ENCODE results near the gene CHCHD3. TPM values are rescaled to one million over a fixed set of nuclear protein-coding genes. Genes with fewer than 3 reads are reported as not detected.

Gene CHCHD3
- total RNA-seq, 1 experiment from 2014 or later, result 114 TPM

DNA sequence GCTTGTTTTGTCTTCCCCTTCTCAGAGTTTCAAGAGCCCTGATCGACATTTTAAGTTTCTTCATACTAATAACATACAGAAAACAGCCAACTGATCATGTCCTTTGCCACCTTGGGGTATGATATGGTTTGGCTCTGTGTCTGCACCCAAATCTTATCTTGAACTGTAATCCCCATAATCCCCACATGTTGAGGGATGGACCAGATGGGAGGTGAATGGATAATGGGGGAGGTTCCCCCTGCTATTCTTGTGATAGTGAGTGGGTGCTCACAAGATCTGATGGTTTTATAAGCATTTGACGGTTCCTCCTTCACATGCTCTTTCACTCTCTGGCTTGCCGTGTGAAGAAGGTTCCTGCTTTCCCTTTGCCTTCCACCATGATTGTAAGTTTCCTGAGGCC is 190.3 kb downstream of the CHCHD3 start:
- peaks cover 9% of the 10 kb centered on the region for H3K4me1 Mint-ChIP-seq
- H3K27ac Mint-ChIP-seq, result no peak overlapping the region
- no peak overlapping the region for H3K4me3 Mint-ChIP-seq
- no peak for TF ChIP-seq ESRRA (CRISPR knock-in tag; IDR thresholded peaks at IDR 0.05; ENCODE audit: borderline replicate concordance)
- TF ChIP-seq TEAD4 (CRISPR knock-in tag; IDR thresholded peaks at IDR 0.05), result no peak
- no peak for TF ChIP-seq ZNF671 (CRISPR knock-in tag; IDR thresholded peaks at IDR 0.05)
- TF ChIP-seq ZBTB21 (CRISPR knock-in tag; IDR thresholded peaks at IDR 0.05; ENCODE audit: borderline replicate concordance), result no peak
- TF ChIP-seq ZNF317 (CRISPR knock-in tag; IDR thresholded peaks at IDR 0.05; ENCODE audit: borderline replicate concordance, low read depth), result no peak
- peaks cover 34% of the 10 kb centered on the region for H3K9me3 Mint-ChIP-seq
- no peak for ATAC-seq
- peaks cover 39% of the 10 kb centered on the region for H3K36me3 Mint-ChIP-seq
- ChIA-PET POLR2A (no interaction called here), CTCF (no interaction called here)
- no peak for DNase-seq (ENCODE audit: low spot score)
- no peaks in the 10 kb centered on the region for H3K27me3 Mint-ChIP-seq (ENCODE audit: low read depth)

DNA sequence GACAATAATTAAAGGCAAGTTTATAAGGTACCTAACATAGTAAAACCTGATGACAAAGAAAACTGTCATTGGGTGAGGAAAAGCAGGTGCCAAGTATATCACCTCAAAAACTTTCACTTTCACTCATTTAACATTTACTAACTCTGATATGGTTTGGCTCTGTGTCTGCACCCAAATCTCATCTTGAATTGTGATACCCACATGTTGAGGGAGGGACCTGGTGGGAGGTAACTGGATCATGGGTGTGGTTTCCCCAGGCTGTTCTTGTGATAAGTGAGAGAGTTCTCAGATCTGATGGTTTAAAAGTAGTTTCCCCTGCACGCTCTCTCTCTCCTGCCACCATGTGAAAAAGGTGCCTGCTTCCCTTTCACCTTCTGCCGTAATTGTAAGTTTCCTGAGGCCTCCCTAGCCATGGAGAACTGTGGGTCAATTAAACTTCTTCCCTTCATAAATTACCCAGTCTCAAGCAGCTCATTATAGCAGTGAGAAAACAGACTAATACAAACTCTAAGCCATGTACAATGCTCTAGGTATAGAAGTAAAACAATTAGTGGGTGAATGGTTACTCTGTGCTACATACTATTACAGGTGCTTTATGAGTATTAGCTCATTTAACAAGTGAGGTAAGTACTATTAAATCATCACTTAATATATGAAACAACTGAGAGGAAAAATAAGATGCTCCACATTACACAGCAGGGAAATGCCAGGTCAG is 199.0 kb downstream of the CHCHD3 start:
- ChIA-PET CTCF (no interaction called here), POLR2A (no interaction called here)
- H3K9me3 Mint-ChIP-seq, result no peaks in the 10 kb centered on the region
- H3K36me3 Mint-ChIP-seq, result peaks cover 3% of the 10 kb centered on the region; the same call in 1 of the 2 replicates
- peaks cover 42% of the 10 kb centered on the region for H3K4me1 Mint-ChIP-seq
- H3K4me3 Mint-ChIP-seq, result no peak overlapping the region
- H3K27ac Mint-ChIP-seq, result no peak overlapping the region
- DNase-seq (ENCODE audit: low spot score) (no peak), ATAC-seq (no peak)
- no peaks in the 10 kb centered on the region for H3K27me3 Mint-ChIP-seq (ENCODE audit: low read depth)
- TF ChIP-seq EMX1 (CRISPR knock-in tag; IDR thresholded peaks at IDR 0.05), result no peak
- no peak for TF ChIP-seq IRF1 (CRISPR knock-in tag; IDR thresholded peaks at IDR 0.05)
- TF ChIP-seq FOXP1 (CRISPR knock-in tag; IDR thresholded peaks at IDR 0.05; ENCODE audit: borderline replicate concordance), result no peak
- TF ChIP-seq ZNF671 (CRISPR knock-in tag; IDR thresholded peaks at IDR 0.05), result no peak

DNA sequence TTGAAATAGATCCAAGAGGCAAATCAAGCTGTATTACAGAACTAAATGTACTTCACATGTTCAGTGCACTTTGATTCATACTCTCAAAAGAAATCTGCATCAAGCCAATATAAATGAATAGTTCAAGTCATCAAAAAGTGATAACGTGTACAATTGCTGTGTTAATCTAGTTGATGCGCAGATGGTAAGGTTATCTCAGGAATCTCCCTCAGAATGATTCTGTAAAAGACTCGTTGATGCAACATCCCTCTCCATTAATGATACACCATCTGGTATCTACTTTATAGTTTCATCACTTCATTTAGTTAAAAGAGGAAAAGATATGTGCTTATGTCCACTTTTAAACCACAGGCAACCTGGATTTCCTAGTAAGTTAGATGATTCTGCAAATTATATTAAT is 200.6 kb downstream of the CHCHD3 start:
- H3K4me3 Mint-ChIP-seq, result no peak overlapping the region
- H3K27me3 Mint-ChIP-seq (ENCODE audit: low read depth), result no peaks in the 10 kb centered on the region
- no peak overlapping the region for H3K27ac Mint-ChIP-seq
- DNase-seq (ENCODE audit: low spot score) (no peak), ATAC-seq (no peak)
- H3K9me3 Mint-ChIP-seq, result no peaks in the 10 kb centered on the region
- ChIA-PET POLR2A (no interaction called here), CTCF (no interaction called here)
- peaks cover 3% of the 10 kb centered on the region; the same call in 1 of the 2 replicates for H3K36me3 Mint-ChIP-seq
- peaks cover 52% of the 10 kb centered on the region for H3K4me1 Mint-ChIP-seq
- no peak for TF ChIP-seq ATF3 (CRISPR knock-in tag; conservative IDR thresholded peaks at IDR 0.05)
- TF ChIP-seq FOXP1 (CRISPR knock-in tag; IDR thresholded peaks at IDR 0.05; ENCODE audit: borderline replicate concordance), result no peak
- TF ChIP-seq, protein P1, sequence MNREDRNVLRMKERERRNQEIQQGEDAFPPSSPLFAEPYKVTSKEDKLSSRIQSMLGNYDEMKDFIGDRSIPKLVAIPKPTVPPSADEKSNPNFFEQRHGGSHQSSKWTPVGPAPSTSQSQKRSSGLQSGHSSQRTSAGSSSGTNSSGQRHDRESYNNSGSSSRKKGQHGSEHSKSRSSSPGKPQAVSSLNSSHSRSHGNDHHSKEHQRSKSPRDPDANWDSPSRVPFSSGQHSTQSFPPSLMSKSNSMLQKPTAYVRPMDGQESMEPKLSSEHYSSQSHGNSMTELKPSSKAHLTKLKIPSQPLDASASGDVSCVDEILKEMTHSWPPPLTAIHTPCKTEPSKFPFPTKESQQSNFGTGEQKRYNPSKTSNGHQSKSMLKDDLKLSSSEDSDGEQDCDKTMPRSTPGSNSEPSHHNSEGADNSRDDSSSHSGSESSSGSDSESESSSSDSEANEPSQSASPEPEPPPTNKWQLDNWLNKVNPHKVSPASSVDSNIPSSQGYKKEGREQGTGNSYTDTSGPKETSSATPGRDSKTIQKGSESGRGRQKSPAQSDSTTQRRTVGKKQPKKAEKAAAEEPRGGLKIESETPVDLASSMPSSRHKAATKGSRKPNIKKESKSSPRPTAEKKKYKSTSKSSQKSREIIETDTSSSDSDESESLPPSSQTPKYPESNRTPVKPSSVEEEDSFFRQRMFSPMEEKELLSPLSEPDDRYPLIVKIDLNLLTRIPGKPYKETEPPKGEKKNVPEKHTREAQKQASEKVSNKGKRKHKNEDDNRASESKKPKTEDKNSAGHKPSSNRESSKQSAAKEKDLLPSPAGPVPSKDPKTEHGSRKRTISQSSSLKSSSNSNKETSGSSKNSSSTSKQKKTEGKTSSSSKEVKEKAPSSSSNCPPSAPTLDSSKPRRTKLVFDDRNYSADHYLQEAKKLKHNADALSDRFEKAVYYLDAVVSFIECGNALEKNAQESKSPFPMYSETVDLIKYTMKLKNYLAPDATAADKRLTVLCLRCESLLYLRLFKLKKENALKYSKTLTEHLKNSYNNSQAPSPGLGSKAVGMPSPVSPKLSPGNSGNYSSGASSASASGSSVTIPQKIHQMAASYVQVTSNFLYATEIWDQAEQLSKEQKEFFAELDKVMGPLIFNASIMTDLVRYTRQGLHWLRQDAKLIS (CRISPR knock-in tag; IDR thresholded peaks at IDR 0.05; ENCODE audit: borderline replicate concordance), result no peak
- TF ChIP-seq AR (CRISPR knock-in tag; IDR thresholded peaks at IDR 0.05), result no peak
- no peak for TF ChIP-seq RORB (CRISPR knock-in tag; IDR thresholded peaks at IDR 0.05)
- no peak for TF ChIP-seq MAX (CRISPR knock-in tag; IDR thresholded peaks at IDR 0.05)
- no peak for TF ChIP-seq TP53 (CRISPR knock-in tag; IDR thresholded peaks at IDR 0.05)
- no peak for TF ChIP-seq ZNF416 (CRISPR knock-in tag; IDR thresholded peaks at IDR 0.05)
- TF ChIP-seq, protein P2, sequence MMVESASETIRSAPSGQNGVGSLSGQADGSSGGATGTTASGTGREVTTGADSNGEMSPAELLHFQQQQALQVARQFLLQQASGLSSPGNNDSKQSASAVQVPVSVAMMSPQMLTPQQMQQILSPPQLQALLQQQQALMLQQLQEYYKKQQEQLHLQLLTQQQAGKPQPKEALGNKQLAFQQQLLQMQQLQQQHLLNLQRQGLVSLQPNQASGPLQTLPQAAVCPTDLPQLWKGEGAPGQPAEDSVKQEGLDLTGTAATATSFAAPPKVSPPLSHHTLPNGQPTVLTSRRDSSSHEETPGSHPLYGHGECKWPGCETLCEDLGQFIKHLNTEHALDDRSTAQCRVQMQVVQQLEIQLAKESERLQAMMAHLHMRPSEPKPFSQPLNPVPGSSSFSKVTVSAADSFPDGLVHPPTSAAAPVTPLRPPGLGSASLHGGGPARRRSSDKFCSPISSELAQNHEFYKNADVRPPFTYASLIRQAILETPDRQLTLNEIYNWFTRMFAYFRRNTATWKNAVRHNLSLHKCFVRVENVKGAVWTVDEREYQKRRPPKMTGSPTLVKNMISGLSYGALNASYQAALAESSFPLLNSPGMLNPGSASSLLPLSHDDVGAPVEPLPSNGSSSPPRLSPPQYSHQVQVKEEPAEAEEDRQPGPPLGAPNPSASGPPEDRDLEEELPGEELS (CRISPR knock-in tag; IDR thresholded peaks at IDR 0.05), result no peak
- TF ChIP-seq, protein P3, sequence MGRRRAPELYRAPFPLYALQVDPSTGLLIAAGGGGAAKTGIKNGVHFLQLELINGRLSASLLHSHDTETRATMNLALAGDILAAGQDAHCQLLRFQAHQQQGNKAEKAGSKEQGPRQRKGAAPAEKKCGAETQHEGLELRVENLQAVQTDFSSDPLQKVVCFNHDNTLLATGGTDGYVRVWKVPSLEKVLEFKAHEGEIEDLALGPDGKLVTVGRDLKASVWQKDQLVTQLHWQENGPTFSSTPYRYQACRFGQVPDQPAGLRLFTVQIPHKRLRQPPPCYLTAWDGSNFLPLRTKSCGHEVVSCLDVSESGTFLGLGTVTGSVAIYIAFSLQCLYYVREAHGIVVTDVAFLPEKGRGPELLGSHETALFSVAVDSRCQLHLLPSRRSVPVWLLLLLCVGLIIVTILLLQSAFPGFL (CRISPR knock-in tag; IDR thresholded peaks at IDR 0.05; ENCODE audit: borderline replicate concordance), result no peak
- TF ChIP-seq IRF1 (CRISPR knock-in tag; IDR thresholded peaks at IDR 0.05), result no peak
- TF ChIP-seq ELF4 (CRISPR knock-in tag; IDR thresholded peaks at IDR 0.05; ENCODE audit: low read depth), result no peak

All from WTC11 (cell line).